Endothelial cell (in vitro differentiated cells): ENCODE data around the gene MYRIP. TPM values are rescaled to one million over a fixed set of nuclear protein-coding genes. Genes with fewer than 3 reads are reported as not detected.

Experiments
- DNase-seq: peaks from one replicate; pipeline ENCODE4 v3.0.0; 2021; ENCODE audit warnings: low spot score
- H3K27ac Mint-ChIP-seq: one replicate; pipeline ENCODE4 v1.8.0; 2021; ENCODE audit warnings: mixed read lengths, inconsistent platforms; ENCODE audit not compliant: unreplicated experiment
- H3K27me3 Mint-ChIP-seq: one replicate; pipeline ENCODE4 v1.8.0; 2021; ENCODE audit warnings: mild to moderate bottlenecking, moderate library complexity, mixed read lengths, inconsistent platforms; ENCODE audit not compliant: unreplicated experiment
- H3K36me3 Mint-ChIP-seq: one replicate; pipeline ENCODE4 v1.8.0; 2021; ENCODE audit warnings: mild to moderate bottlenecking, low read depth, mixed read lengths, inconsistent platforms; ENCODE audit not compliant: unreplicated experiment
- H3K4me1 Mint-ChIP-seq: one replicate; pipeline ENCODE4 v1.8.0; 2021; ENCODE audit warnings: mild to moderate bottlenecking, mixed read lengths, inconsistent platforms; ENCODE audit not compliant: unreplicated experiment
- H3K4me3 Mint-ChIP-seq: one replicate; pipeline ENCODE4 v1.8.0; 2021; ENCODE audit warnings: mild to moderate bottlenecking, mixed read lengths, inconsistent platforms; ENCODE audit not compliant: unreplicated experiment
- H3K9me3 Mint-ChIP-seq: one replicate; pipeline ENCODE4 v1.8.0; 2021; ENCODE audit warnings: mixed read lengths, inconsistent platforms; ENCODE audit not compliant: unreplicated experiment
- total RNA-seq: library from RNA; stranded (reverse); fragmentation: NEBNext Ultra II Directional; extraction: Animal tissue kit (Norgen Biotek cat#: 25700); gene quantifications from one replicate; pipeline ENCODE4 v1.2.1, GENCODE V29; 2021; ENCODE audit not compliant: unreplicated experiment
- TF ChIP-seq, protein P1 (sequence below): fragments of 200-600 bp; sonication (generic); IDR thresholded peaks from one replicate; pipeline ENCODE4 v1.5.0; 2021; ENCODE audit warnings: antibody characterized with exemption; ENCODE audit not compliant: unreplicated experiment

MYRIP gene
- total RNA-seq, 1 donor from 2014 or later, result 0.49 TPM

DNA sequence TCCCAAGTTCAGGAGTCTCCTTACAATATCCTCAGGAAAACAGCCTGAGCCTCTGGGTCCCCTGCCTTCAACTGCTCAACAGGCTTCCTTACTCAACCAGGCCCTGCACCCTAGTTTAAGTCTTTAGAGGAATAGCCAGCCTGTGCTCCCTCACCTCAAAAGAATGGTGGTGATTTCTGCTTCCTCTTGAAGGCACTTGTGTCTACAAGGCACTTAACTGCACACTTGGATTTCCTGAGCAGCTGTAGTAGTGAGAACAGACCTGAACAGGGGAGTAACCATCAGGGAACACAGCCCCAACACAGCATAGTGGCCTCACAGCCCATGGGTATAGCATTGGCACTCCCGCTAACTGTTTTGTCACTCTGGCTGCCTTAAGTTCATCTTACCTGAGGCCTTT lies 244.3 kb downstream of the MYRIP start:
- Mint-ChIP-seq H3K9me3 (no peaks in the 10 kb centered on the region), H3K36me3 (no peaks in the 10 kb centered on the region), H3K4me1 (no peaks in the 10 kb centered on the region), H3K4me3 (no peak overlapping the region), H3K27me3 (peaks cover 2% of the 10 kb centered on the region), H3K27ac (no peak overlapping the region)
- TF ChIP-seq, protein P1, sequence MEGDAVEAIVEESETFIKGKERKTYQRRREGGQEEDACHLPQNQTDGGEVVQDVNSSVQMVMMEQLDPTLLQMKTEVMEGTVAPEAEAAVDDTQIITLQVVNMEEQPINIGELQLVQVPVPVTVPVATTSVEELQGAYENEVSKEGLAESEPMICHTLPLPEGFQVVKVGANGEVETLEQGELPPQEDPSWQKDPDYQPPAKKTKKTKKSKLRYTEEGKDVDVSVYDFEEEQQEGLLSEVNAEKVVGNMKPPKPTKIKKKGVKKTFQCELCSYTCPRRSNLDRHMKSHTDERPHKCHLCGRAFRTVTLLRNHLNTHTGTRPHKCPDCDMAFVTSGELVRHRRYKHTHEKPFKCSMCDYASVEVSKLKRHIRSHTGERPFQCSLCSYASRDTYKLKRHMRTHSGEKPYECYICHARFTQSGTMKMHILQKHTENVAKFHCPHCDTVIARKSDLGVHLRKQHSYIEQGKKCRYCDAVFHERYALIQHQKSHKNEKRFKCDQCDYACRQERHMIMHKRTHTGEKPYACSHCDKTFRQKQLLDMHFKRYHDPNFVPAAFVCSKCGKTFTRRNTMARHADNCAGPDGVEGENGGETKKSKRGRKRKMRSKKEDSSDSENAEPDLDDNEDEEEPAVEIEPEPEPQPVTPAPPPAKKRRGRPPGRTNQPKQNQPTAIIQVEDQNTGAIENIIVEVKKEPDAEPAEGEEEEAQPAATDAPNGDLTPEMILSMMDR, result no peak
- DNase-seq, result no peak

DNA sequence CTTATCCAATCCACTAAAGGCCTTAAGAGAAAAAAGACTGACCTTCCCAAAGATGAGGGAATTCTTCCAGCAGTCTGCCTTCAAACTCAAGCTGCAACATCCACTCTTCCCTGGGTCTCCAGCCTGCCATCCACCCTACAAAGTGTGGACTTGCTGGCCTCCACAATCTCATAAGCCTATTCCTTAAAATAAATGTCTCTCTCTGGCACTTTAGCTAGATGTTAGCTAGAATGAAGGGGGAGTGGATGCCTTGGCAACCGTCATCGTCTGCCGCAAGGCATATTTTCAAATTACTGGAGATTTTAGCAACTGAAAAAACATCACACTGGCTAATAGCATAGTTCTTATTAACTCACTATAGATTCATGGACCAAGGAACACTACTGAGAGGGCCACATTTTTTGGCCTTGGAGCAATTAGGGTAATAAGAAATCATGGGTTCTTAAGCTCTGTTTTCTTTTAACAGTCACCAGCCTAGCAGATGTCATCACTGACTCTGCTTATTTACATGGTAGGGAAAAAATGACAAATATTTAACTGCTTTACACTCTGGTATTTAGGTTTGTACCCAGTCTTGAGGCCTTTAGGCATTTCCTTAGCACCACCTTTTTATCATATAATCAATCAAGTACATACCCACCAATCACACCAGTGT lies 245.3 kb downstream of the MYRIP start:
- Mint-ChIP-seq H3K27ac (no peak overlapping the region), H3K4me1 (no peaks in the 10 kb centered on the region)

DNA sequence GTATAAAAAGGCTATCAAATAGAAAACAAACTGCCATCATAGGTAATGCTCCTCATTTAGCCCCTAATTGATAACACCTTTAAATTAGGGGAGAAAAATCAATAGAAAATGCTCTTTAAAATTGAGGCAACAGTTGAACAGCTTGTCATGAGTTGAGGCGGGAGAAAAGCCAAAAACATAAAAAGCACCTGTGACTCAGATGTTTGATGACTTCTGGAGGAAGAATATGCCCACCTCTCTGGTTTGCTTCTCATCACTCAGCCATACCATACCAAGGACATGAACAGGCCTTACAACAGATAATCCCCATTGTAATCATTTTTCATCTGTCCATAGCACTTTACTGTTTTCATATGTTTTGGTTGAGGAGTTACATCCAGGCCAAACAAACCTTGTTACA lies 246.0 kb downstream of the MYRIP start:
- no peak overlapping the region for H3K4me3 Mint-ChIP-seq
- H3K4me1 Mint-ChIP-seq, result no peaks in the 10 kb centered on the region
- H3K36me3 Mint-ChIP-seq, result no peaks in the 10 kb centered on the region
- peaks cover 2% of the 10 kb centered on the region for H3K27me3 Mint-ChIP-seq
- no peaks in the 10 kb centered on the region for H3K9me3 Mint-ChIP-seq
- TF ChIP-seq, protein P1, result no peak
- DNase-seq, result no peak
- H3K27ac Mint-ChIP-seq, result no peak overlapping the region

More for the DNA sequence above, 245.3 kb downstream of the MYRIP start:
- no peak for DNase-seq
- TF ChIP-seq, protein P1, result no peak
- Mint-ChIP-seq H3K27me3 (peaks cover 2% of the 10 kb centered on the region), H3K4me3 (no peak overlapping the region), H3K36me3 (no peaks in the 10 kb centered on the region), H3K9me3 (no peaks in the 10 kb centered on the region)

DNA sequence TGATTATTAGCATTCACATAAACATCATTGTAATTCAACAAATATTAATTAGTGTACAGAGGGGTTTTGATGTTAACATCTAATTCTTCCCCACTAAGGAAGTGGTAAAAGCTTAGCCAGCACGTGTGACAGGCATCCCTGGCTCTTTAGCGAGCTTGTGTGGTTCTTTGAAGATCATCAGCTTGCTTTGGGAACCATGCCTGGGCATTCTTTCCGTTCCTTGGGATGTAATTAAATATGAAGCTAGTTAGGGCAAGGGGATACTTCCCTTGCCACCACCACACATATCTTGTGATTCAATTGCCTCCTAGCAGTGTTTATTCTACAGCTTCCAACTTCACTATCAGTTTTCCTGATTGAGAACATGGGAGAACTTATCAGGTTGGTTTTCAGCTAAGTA lies 246.5 kb downstream of the MYRIP start:
- H3K4me1 Mint-ChIP-seq, result no peaks in the 10 kb centered on the region
- no peak overlapping the region for H3K27ac Mint-ChIP-seq
- H3K4me3 Mint-ChIP-seq, result no peak overlapping the region
- TF ChIP-seq, protein P1, result no peak
- H3K36me3 Mint-ChIP-seq, result no peaks in the 10 kb centered on the region
- H3K27me3 Mint-ChIP-seq, result peaks cover 2% of the 10 kb centered on the region
- no peak for DNase-seq
- H3K9me3 Mint-ChIP-seq, result no peaks in the 10 kb centered on the region

DNA sequence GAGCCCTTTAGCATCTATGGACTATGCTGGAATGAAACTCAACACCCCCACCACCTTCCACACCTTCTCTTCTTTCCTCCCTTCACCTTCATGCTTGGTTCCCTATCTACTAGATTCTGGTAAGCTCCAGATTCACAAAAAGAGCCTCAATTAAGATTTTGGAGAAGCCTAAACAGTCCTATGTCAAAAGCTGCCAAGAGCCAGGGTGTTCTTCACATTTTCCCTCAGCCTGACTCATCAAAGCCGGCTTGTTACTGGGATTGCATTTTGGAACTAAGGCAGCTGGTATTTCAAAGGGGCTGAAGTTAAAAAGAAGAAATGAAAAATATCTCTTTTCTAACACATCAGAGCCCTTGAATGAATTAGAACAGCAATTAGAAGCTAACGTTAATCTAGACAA lies 247.7 kb downstream of the MYRIP start:
- DNase-seq, result no peak
- no peak overlapping the region for H3K27ac Mint-ChIP-seq
- no peaks in the 10 kb centered on the region for H3K36me3 Mint-ChIP-seq
- no peaks in the 10 kb centered on the region for H3K9me3 Mint-ChIP-seq
- H3K4me3 Mint-ChIP-seq, result no peak overlapping the region
- H3K27me3 Mint-ChIP-seq, result peaks cover 2% of the 10 kb centered on the region
- H3K4me1 Mint-ChIP-seq, result no peaks in the 10 kb centered on the region
- TF ChIP-seq, protein P1, result no peak
